K562 (cell line): ENCODE results near the gene NKAIN4. TPM values are rescaled to one million over a fixed set of nuclear protein-coding genes. Genes with fewer than 3 reads are reported as not detected.

ENCODE experiments used
- ATAC-seq: fragments of 200-7000 bp; cut with Tn5 transposase; 3 replicates; pipeline ENCODE4 v1.9.1; 2020; ENCODE audit warnings: moderate library complexity
- BruUV-seq: library from RNA; stranded (reverse); fragments of 400-500 nt; replicated peaks from 2 replicates; lab custom pipeline; 2021; lab: Mats Ljungman, UMichigan
- CTCF ChIA-PET: fragments of 300-600 bp; formaldehyde crosslinking; extraction: SDS; loops from one replicate; lab custom pipeline; 2021; ENCODE audit warnings: low intra/inter-chr PET ratio; lab: Yijun Ruan, JAX
- POLR2A ChIA-PET: fragments of 300-600, 350-650 bp; sonication (Branson Sonifier 250); formaldehyde crosslinking; extraction: SDS; loops from one replicate; lab custom pipeline; 2021; ENCODE audit warnings: antibody characterized with exemption, inconsistent platforms; lab: Yijun Ruan, JAX
- DNase-seq, 4 experiments: peaks; one replicate each; pipeline versions ENCODE4 v3.0.0 to v3.0.0-alpha.2; 2011 to 2018; ENCODE audit warnings: low spot score in 3 of 4, mixed read lengths in 3 of 4; ENCODE audit errors: extremely low read depth in 1 of 4
- FAIRE-seq: peaks from 2 replicates; lab custom pipeline; 2011; peaks lifted over from hg19 to GRCh38; lab: Jason Lieb, UNC
- H2AFZ ChIP-seq: 2 replicates; pipeline ENCODE4 v1.6.0; 2011; ENCODE audit warnings: low read depth, low read length, control low read depth, inconsistent platforms
- H3K27ac ChIP-seq: fragments of 200-600 bp; 3 replicates; pipeline ENCODE4 v1.8.0; 2011; ENCODE audit warnings: low read depth, mild to moderate bottlenecking, control low read depth, inconsistent platforms, low read length, moderate library complexity, mixed read lengths; ENCODE audit errors: extremely low read depth
- H3K27me3 ChIP-seq, 2 experiments: fragments of 300-600 bp in 1 of 2; 2 replicates in 1 of 2; 3 replicates in 1 of 2; pipeline versions ENCODE4 v1.6.0 to v1.8.0; 2011; ENCODE audit warnings: inconsistent platforms in 2 of 2, low read length in 2 of 2, mild to moderate bottlenecking in 1 of 2, mixed read lengths in 1 of 2, moderate library complexity in 1 of 2; ENCODE audit not compliant: control insufficient read depth in 2 of 2, insufficient read depth in 2 of 2
- H3K36me3 ChIP-seq: fragments of 300-600 bp; 3 replicates; pipeline ENCODE4 v1.8.0; 2011; ENCODE audit warnings: mild to moderate bottlenecking, low read length, inconsistent platforms; ENCODE audit not compliant: control insufficient read depth, insufficient read depth
- H3K4me1 ChIP-seq, 2 experiments: fragments of 200-600 bp in 1 of 2; replicated peaks in 1 of 2; 2 replicates in 1 of 2; 3 replicates in 1 of 2; pipeline versions ENCODE4 v1.5.1 to v1.8.0; 2011; ENCODE audit warnings: inconsistent platforms in 2 of 2, low read length in 2 of 2, mild to moderate bottlenecking in 1 of 2, mixed read lengths in 1 of 2, moderate library complexity in 1 of 2; ENCODE audit not compliant: control insufficient read depth in 2 of 2, insufficient read depth in 2 of 2
- H3K4me2 ChIP-seq: 2 replicates; pipeline ENCODE4 v1.6.1; 2011; ENCODE audit warnings: low read length, control low read depth, inconsistent platforms, mixed read lengths; ENCODE audit not compliant: insufficient read depth
- H3K4me3 ChIP-seq: fragments of 200-600 bp; sonication (generic), shearing (Covaris generic); 2 replicates; pipeline ENCODE4 v1.5.1; 2016; ENCODE audit warnings: control low read depth, inconsistent platforms
- H3K79me2 ChIP-seq: fragments of 200-600 bp; 3 replicates; pipeline ENCODE4 v1.8.0; 2011; ENCODE audit warnings: low read length, inconsistent platforms; ENCODE audit not compliant: control insufficient read depth, insufficient read depth
- H3K9ac ChIP-seq, 2 experiments: 2 replicates each; pipeline versions ENCODE4 v1.6.0 to v1.6.1; 2011; ENCODE audit warnings: low read depth in 2 of 2, low read length in 2 of 2, control low read depth in 1 of 2, inconsistent platforms in 1 of 2, mild to moderate bottlenecking in 1 of 2, mixed read lengths in 1 of 2; ENCODE audit not compliant: insufficient read depth in 1 of 2
- H3K9me1 ChIP-seq: one replicate; pipeline ENCODE4 v1.6.0; 2011; ENCODE audit warnings: inconsistent platforms, mild to moderate bottlenecking, low read length, moderate library complexity; ENCODE audit not compliant: control insufficient read depth, insufficient read depth
- H3K9me3 ChIP-seq: replicated peaks from 2 replicates; pipeline ENCODE4 v1.5.1; 2011; ENCODE audit warnings: low read depth, low read length, inconsistent platforms; ENCODE audit not compliant: control insufficient read depth, insufficient read depth
- H4K20me1 ChIP-seq: replicated peaks from 2 replicates; pipeline ENCODE4 v1.6.1; 2011; ENCODE audit warnings: low read length, inconsistent platforms, mixed read lengths; ENCODE audit not compliant: control insufficient read depth, insufficient read depth
- BRF1 ChIP-seq: IDR thresholded peaks from 3 replicates; pipeline ENCODE4 v1.6.1; 2011; ENCODE audit warnings: borderline replicate concordance, mild to moderate bottlenecking; ENCODE audit not compliant: insufficient read length; ENCODE audit errors: extremely low read depth
- CREB1 ChIP-seq, 2 experiments: sonication (generic) in 1 of 2; formaldehyde crosslinking in 1 of 2; IDR thresholded peaks; 2 replicates each; pipeline versions ENCODE4 v1.6.1 to v1.8.0; 2012 to 2022; ENCODE audit warnings: inconsistent platforms in 1 of 2, mild to moderate bottlenecking in 1 of 2, missing genetic modification reagents in 1 of 2, moderate library complexity in 1 of 2
- ZBTB7A ChIP-seq: IDR thresholded peaks from 2 replicates; pipeline ENCODE4 v1.6.1; 2011; ENCODE audit warnings: low read depth, mild to moderate bottlenecking, low read length, moderate library complexity, borderline replicate concordance; ENCODE audit not compliant: control insufficient read depth
- WGBS: fragments of 100-300 bp; shearing (Covaris generic); methylation state at CpG from one replicate; pipeline ENCODE4 v1.1.6; 2016; ENCODE audit warnings: low coverage, mixed read lengths; ENCODE audit not compliant: insufficient coverage; ENCODE audit errors: missing lambda C conversion rate; 5-methylcytosine and 5-hydroxymethylcytosine counted together
- in situ Hi-C: fragments of 300-500 bp; cut with MboI; formaldehyde crosslinking; loops from 4 replicates; pipeline ENCODE4 v1.15.0; 2018; ENCODE audit warnings: inconsistent platforms, mixed read lengths
- intact Hi-C: fragments of 100-400 bp; cut with micrococcal nuclease; formaldehyde crosslinking; loops from 2 replicates; pipeline ENCODE4 v1.14.2; 2022
- polyA plus RNA-seq, 8 experiments: library from polyadenylated mRNA; depleted of rRNA in 4 of 8; stranded (reverse) in 5 of 8; unstranded in 3 of 8; fragments of >200 nt; fragmentation: Nextera tagmentation in 2 of 8; fragmentation: Illumina TruSeq in 1 of 8; extraction: Ambion mirVana in 2 of 8; extraction: Trizol in 1 of 8; gene quantifications; 2 replicates each; pipeline versions ENCODE4 v1.2.1 to v1.2.3, GENCODE V29; 2011 to 2014; ENCODE audit warnings: inconsistent platforms in 1 of 8, missing spikeins in 1 of 8
- total RNA-seq, 7 experiments: library from RNA; depleted of rRNA in 6 of 7; stranded (reverse); fragments of >200 nt in 6 of 7; fragmentation: Illumina TruSeq in 2 of 7; extraction: Trizol in 2 of 7; gene quantifications; 2 replicates each; pipeline versions ENCODE4 v1.2.1 to v1.2.3, GENCODE V29; 2011 to 2021; ENCODE audit warnings: low replicate concordance in 1 of 7
- TF ChIP-seq, protein P1 (sequence below): sonication (generic); formaldehyde crosslinking; IDR thresholded peaks from 2 replicates; pipeline ENCODE4 v1.8.1; 2022; ENCODE audit warnings: missing genetic modification reagents

The NKAIN4 gene
- total and polyA plus RNA-seq, 9 of the 15 experiments (the other 6 are each of a cell fraction or from before 2014, with no cell fraction given): not detected

- in situ Hi-C loops (no loop called here), intact Hi-C loops (no loop called here)
- ChIA-PET POLR2A (interaction anchor here (0.6 to 2.3 kb wide), 5 partner anchors 9 to 274 kb away, joined by 3 to 24 read pairs (median 3); no protein-coding TSS in a partner anchor), CTCF (no interaction called here)
- Histone ChIP-seq H3K4me1 (peaks cover 11 to 32% of the 10 kb centered on the region in 2 experiments; a peak in 4 of 5 replicates), H3K36me3 (peaks cover 35% of the 10 kb centered on the region; the same call in 2 of the 3 replicates), H4K20me1 (peaks cover 29% of the 10 kb centered on the region), H2AFZ (peak overlapping the region; percentile 76), H3K9me1 (peaks cover 6% of the 10 kb centered on the region), H3K27ac (peak overlapping the region; percentile 80), H3K9me3 (no peaks in the 10 kb centered on the region)
- no TSS peak for BruUV-seq
- ATAC-seq (no peak), DNase-seq (no peak), FAIRE-seq (no peak)
- WGBS: 0% methylated on average over 15 of the region's 37 CpGs
- no peak for TF ChIP-seq BRF1
- TF ChIP-seq, protein P1, sequence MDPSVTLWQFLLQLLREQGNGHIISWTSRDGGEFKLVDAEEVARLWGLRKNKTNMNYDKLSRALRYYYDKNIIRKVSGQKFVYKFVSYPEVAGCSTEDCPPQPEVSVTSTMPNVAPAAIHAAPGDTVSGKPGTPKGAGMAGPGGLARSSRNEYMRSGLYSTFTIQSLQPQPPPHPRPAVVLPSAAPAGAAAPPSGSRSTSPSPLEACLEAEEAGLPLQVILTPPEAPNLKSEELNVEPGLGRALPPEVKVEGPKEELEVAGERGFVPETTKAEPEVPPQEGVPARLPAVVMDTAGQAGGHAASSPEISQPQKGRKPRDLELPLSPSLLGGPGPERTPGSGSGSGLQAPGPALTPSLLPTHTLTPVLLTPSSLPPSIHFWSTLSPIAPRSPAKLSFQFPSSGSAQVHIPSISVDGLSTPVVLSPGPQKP (CRISPR knock-in tag): no peak
- TF ChIP-seq CREB1 (IDR thresholded peaks at IDR 0.05): no peak
- 0 out of 2 replicates have a peak, but pooled peaks have one; percentile 1 for TF ChIP-seq CREB1 (CRISPR knock-in tag; IDR thresholded peaks at IDR 0.05)
- 0 out of 2 replicates have a peak, but pooled peaks have one; percentile 23 for TF ChIP-seq ZBTB7A
- TF ChIP-seq, all 486 proteins: peak for 2
- Histone ChIP-seq H3K4me3 (peak overlapping the region; percentile 88), H3K4me2 (peak overlapping the region; percentile 92), H3K9ac (peak overlapping the region; percentile 88 to 97), H3K27me3 (peaks cover 0 to 3% of the 10 kb centered on the region in 2 experiments; a peak in 1 of 5 replicates), H3K79me2 (peaks cover 44% of the 10 kb centered on the region)
Measured at GRCh38 chr20:63273059-63273579, 18.9 kb upstream of the NKAIN4 start.
